K562 (cell line): ENCODE measurements around the gene VIPR1. TPM values are rescaled to one million over a fixed set of nuclear protein-coding genes. Genes with fewer than 3 reads are reported as not detected.
A peak's percentile ranks its signal among the peaks of the same experiment; 100 is the strongest.

Experiments
- BCL6 ChIP-seq: fragments of 250-450 bp; sonication (Bioruptor Pico); IDR thresholded peaks from 2 replicates; pipeline ENCODE4 v1.4.0; 2020
- DIDO1 ChIP-seq: fragments of 450-650 bp; IDR thresholded peaks from 2 replicates; pipeline ENCODE4 v1.6.1; 2016; ENCODE audit warnings: low read depth, missing biosample characterization, missing genetic modification characterization
- E2F3 ChIP-seq: fragments of 250-450 bp; sonication (Bioruptor Pico); IDR thresholded peaks from 2 replicates; pipeline ENCODE4 v1.4.0; 2020; ENCODE audit warnings: mild to moderate bottlenecking
- KLF16 ChIP-seq: IDR thresholded peaks from 2 replicates; pipeline ENCODE4 v1.6.1; 2016; ENCODE audit warnings: antibody characterized with exemption
- PHB ChIP-seq: fragments of 250-450 bp; sonication (Bioruptor Pico); IDR thresholded peaks from 2 replicates; pipeline ENCODE4 v1.5.0; 2021
- RAD21 ChIP-seq, 2 experiments: fragments of 250-450 bp in 1 of 2; fragments of 450-650 bp in 1 of 2; sonication (Bioruptor Pico) in 1 of 2; formaldehyde crosslinking in 1 of 2; IDR thresholded peaks in 1 of 2; conservative IDR thresholded peaks in 1 of 2; 2 replicates each; pipeline versions ENCODE4 v1.4.0 to v1.8.0; 2020 to 2022; ENCODE audit warnings: mild to moderate bottlenecking in 2 of 2, moderate library complexity in 1 of 2
- REST ChIP-seq, 2 experiments: fragments of 450-650 bp; formaldehyde crosslinking in 1 of 2; IDR thresholded peaks; 2 replicates each; pipeline versions ENCODE4 v1.4.0 to v1.6.1; 2014 to 2020; ENCODE audit warnings: mild to moderate bottlenecking in 2 of 2, borderline replicate concordance in 1 of 2, low read depth in 1 of 2
- SIRT6 ChIP-seq: IDR thresholded peaks from one replicate; pipeline ENCODE4 v1.6.1; 2012; ENCODE audit warnings: low read depth, mild to moderate bottlenecking, control low read depth, inconsistent platforms, low read length, moderate library complexity
- SIX5 ChIP-seq, 2 experiments: IDR thresholded peaks; 2 replicates each; pipeline ENCODE4 v1.6.1; 2011; ENCODE audit warnings: low read length in 2 of 2, borderline replicate concordance in 1 of 2, low read depth in 1 of 2, mild to moderate bottlenecking in 1 of 2, moderate library complexity in 1 of 2; ENCODE audit not compliant: insufficient read depth in 1 of 2
- SLC30A9 ChIP-seq: fragments of 250-450 bp; sonication (Bioruptor Pico); IDR thresholded peaks from 2 replicates; pipeline ENCODE4 v1.8.0; 2022; ENCODE audit warnings: mild to moderate bottlenecking, moderate library complexity
- SMC3 ChIP-seq: conservative IDR thresholded peaks from 2 replicates; pipeline ENCODE4 v1.6.1; 2011; ENCODE audit warnings: low read depth, low read length, improper control_type of control experiment; ENCODE audit not compliant: insufficient read depth
- SNIP1 ChIP-seq: fragments of 450-650 bp; IDR thresholded peaks from 2 replicates; pipeline ENCODE4 v1.7.1; 2017; ENCODE audit warnings: low read depth, mild to moderate bottlenecking
- XRCC5 ChIP-seq: fragments of 200-400 bp; formaldehyde crosslinking; IDR thresholded peaks from 2 replicates; pipeline ENCODE4 v1.6.1; 2017; ENCODE audit warnings: low read depth, mild to moderate bottlenecking, low read length
- ZEB2 ChIP-seq: fragments of 450-650 bp; IDR thresholded peaks from 2 replicates; pipeline ENCODE4 v1.6.1; 2016
- ZNF3 ChIP-seq: fragments of 250-450 bp; sonication (Bioruptor Pico); IDR thresholded peaks from 2 replicates; pipeline ENCODE4 v1.5.0; 2021; ENCODE audit warnings: mild to moderate bottlenecking, moderate library complexity
- ZNF384 ChIP-seq: IDR thresholded peaks from 2 replicates; pipeline ENCODE4 v1.6.1; 2012; ENCODE audit warnings: low read depth, low read length, improper control_type of control experiment
- ZNF507 ChIP-seq: conservative IDR thresholded peaks from 2 replicates; pipeline ENCODE4 v1.6.1; 2017; ENCODE audit warnings: missing genetic modification characterization, missing compliant biosample characterization
- polyA plus RNA-seq, 8 experiments: library from polyadenylated mRNA; depleted of rRNA in 4 of 8; stranded (reverse) in 5 of 8; unstranded in 3 of 8; fragments of >200 nt; fragmentation: Nextera tagmentation in 2 of 8; fragmentation: Illumina TruSeq in 1 of 8; extraction: Ambion mirVana in 2 of 8; extraction: Trizol in 1 of 8; gene quantifications; 2 replicates each; pipeline versions ENCODE4 v1.2.1 to v1.2.3, GENCODE V29; 2011 to 2014; ENCODE audit warnings: inconsistent platforms in 1 of 8, missing spikeins in 1 of 8
- total RNA-seq, 7 experiments: library from RNA; depleted of rRNA in 6 of 7; stranded (reverse); fragments of >200 nt in 6 of 7; fragmentation: Illumina TruSeq in 2 of 7; extraction: Trizol in 2 of 7; gene quantifications; 2 replicates each; pipeline versions ENCODE4 v1.2.1 to v1.2.3, GENCODE V29; 2011 to 2021; ENCODE audit warnings: low replicate concordance in 1 of 7
- TF ChIP-seq, protein P1 (sequence below): sonication (generic); formaldehyde crosslinking; IDR thresholded peaks from 2 replicates; pipeline ENCODE4 v1.4.0; 2020; ENCODE audit warnings: mild to moderate bottlenecking, missing genetic modification reagents

The VIPR1 gene
- total and polyA plus RNA-seq, 9 of the 15 experiments (the other 6 are each of a cell fraction or from before 2014, with no cell fraction given): 0.04 to 0.38 (median 0.12) TPM; not detected in 3

DNA sequence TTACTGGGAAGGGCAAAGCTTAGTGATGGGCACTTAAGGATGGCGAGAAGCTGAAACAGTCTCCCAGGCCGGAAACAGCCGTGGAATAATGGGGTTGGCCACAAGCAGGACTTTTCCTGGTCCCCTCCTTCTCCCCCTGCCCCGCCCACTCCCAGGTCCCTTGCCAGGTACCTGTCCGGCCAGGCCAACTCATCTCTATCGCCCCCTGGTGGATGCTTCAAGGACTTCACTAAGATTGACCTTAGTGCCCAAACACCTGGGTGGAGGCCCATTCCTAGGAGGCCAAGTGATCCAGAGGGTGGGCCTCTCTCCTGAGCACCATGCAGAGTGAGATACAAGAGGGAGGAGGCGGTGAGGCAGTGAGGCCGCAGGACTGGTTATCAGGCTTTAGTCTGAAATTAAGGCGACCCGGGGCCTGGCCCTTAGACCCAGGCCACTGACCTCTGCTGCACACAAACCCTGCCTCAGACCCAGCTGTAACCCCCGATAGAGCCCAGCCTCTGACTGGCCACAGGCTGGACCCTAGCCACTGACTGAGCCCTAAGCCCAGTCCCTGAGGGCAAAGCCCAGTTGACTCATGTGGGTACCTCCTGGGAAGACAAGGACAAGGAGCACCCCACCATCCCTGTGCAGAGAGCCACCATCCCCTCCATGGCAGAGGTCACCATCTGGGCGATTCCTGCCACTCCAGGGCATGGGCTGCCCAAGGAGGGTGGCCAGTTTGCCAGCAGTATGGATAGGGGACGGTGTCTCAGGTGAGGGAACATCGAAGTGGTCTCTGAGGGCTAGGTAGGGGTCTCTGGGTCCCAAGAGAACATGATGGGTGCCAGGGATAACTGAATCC is 37.6 kb downstream of the VIPR1 start (continued):
- TF ChIP-seq SIX5 (IDR thresholded peaks at IDR 0.05; ENCODE audit: borderline replicate concordance in 1 of 2, insufficient read depth in 1 of 2, low read depth in 1 of 2, low read length in 2 of 2): no peak
- TF ChIP-seq XRCC5: 0 out of 2 replicates have a peak, but pooled peaks have one; percentile 39
- TF ChIP-seq RAD21 (CRISPR knock-in tag; conservative IDR thresholded peaks at IDR 0.05 in 1 of 2, IDR thresholded peaks at IDR 0.05 in 1 of 2): peak; percentile 42 to 58; a peak in 3 of 4 replicates
- no peak for TF ChIP-seq SNIP1
- TF ChIP-seq REST (IDR thresholded peaks at IDR 0.05; ENCODE audit: borderline replicate concordance): peak; percentile 30
- no peak for TF ChIP-seq REST (CRISPR knock-in tag; IDR thresholded peaks at IDR 0.05; ENCODE audit: low read depth)
- TF ChIP-seq SMC3: peak; percentile 65
- no peak for TF ChIP-seq ZNF384
- no peak for TF ChIP-seq PHB (CRISPR knock-in tag)
- no peak for TF ChIP-seq SLC30A9 (CRISPR knock-in tag)
- TF ChIP-seq ZNF3 (CRISPR knock-in tag): no peak
- TF ChIP-seq ZEB2: peak; percentile 66; the same call in 1 of the 2 replicates
- TF ChIP-seq, protein P1, sequence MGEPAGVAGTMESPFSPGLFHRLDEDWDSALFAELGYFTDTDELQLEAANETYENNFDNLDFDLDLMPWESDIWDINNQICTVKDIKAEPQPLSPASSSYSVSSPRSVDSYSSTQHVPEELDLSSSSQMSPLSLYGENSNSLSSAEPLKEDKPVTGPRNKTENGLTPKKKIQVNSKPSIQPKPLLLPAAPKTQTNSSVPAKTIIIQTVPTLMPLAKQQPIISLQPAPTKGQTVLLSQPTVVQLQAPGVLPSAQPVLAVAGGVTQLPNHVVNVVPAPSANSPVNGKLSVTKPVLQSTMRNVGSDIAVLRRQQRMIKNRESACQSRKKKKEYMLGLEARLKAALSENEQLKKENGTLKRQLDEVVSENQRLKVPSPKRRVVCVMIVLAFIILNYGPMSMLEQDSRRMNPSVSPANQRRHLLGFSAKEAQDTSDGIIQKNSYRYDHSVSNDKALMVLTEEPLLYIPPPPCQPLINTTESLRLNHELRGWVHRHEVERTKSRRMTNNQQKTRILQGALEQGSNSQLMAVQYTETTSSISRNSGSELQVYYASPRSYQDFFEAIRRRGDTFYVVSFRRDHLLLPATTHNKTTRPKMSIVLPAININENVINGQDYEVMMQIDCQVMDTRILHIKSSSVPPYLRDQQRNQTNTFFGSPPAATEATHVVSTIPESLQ (CRISPR knock-in tag): no peak
- no peak for TF ChIP-seq BCL6 (CRISPR knock-in tag)
- TF ChIP-seq KLF16: peak; percentile 53; the same call in 1 of the 2 replicates
- no peak for TF ChIP-seq ZNF507 (tag)
- no peak for TF ChIP-seq DIDO1 (tag)
- TF ChIP-seq E2F3 (CRISPR knock-in tag): no peak
- TF ChIP-seq SIRT6: no peak
